Type B pancreatic cell (in vitro differentiated cells): ENCODE measurements around the gene ESRRA. TPM values are rescaled to one million over a fixed set of nuclear protein-coding genes. Genes with fewer than 3 reads are reported as not detected.

ENCODE experiments used
- DNase-seq: peaks from one replicate; pipeline ENCODE4 v3.0.0; 2021; ENCODE audit warnings: mixed read lengths; ENCODE audit not compliant: unreplicated experiment; ENCODE audit errors: extremely low spot score
- H3K27ac Mint-ChIP-seq: 2 replicates; pipeline ENCODE4 v1.8.0; 2021; ENCODE audit warnings: mild to moderate bottlenecking, mixed read lengths
- H3K27me3 Mint-ChIP-seq: 2 replicates; pipeline ENCODE4 v1.8.0; 2021; ENCODE audit warnings: mixed read lengths
- H3K36me3 Mint-ChIP-seq: 2 replicates; pipeline ENCODE4 v1.8.0; 2021; ENCODE audit warnings: mixed read lengths
- H3K4me1 Mint-ChIP-seq: one replicate; pipeline ENCODE4 v1.8.0; 2021; ENCODE audit warnings: mixed read lengths; ENCODE audit not compliant: unreplicated experiment
- H3K4me3 Mint-ChIP-seq: 2 replicates; pipeline ENCODE4 v1.8.0; 2021; ENCODE audit warnings: mild to moderate bottlenecking, mixed read lengths
- H3K9me3 Mint-ChIP-seq: 2 replicates; pipeline ENCODE4 v1.8.0; 2021; ENCODE audit warnings: mixed read lengths
- CTCF ChIP-seq: fragments of 200-600 bp; sonication (generic); conservative IDR thresholded peaks from 2 replicates; pipeline ENCODE4 v1.5.0; 2021; ENCODE audit warnings: antibody characterized with exemption, mild to moderate bottlenecking
- total RNA-seq: library from RNA; stranded (reverse); gene quantifications from 2 replicates; pipeline ENCODE4 v1.2.1, GENCODE V29; 2021; ENCODE audit warnings: low replicate concordance

Gene ESRRA
- total RNA-seq, 1 donor from 2014 or later, result 41.7 TPM

DNA sequence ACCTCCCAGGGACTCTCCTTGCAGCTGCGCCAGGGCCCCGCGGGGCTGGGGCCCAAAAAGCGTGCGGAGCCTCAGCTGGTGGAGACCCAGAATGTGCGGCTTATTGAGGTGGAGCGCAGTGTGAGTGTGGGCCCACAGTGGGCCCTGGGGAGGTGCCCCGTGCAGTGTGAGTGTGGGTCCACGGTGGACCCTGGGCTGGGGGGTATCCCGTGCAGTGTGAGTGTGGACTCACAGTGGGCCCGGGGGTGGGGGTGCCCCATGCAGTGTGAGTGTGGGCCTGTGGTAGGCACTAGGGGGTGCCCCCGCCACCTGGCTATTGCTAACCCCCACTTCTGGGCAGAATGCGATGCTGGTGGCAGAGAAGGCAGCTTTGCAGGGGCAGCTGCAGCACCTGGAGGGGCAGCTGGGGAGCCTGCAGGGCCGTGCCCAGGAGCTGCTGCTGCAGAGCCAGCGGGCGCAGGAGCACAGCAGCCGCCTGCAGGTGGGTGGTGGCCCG lies 45.9 kb downstream of the ESRRA start:
- DNase-seq, result no peak
- no peak for TF ChIP-seq CTCF
- no peaks in the 10 kb centered on the region for H3K36me3 Mint-ChIP-seq
- H3K27ac Mint-ChIP-seq, result no peak overlapping the region
- no peak overlapping the region for H3K4me3 Mint-ChIP-seq
- no peaks in the 10 kb centered on the region for H3K27me3 Mint-ChIP-seq
- H3K4me1 Mint-ChIP-seq, result peaks cover 4% of the 10 kb centered on the region
- no peaks in the 10 kb centered on the region for H3K9me3 Mint-ChIP-seq

DNA sequence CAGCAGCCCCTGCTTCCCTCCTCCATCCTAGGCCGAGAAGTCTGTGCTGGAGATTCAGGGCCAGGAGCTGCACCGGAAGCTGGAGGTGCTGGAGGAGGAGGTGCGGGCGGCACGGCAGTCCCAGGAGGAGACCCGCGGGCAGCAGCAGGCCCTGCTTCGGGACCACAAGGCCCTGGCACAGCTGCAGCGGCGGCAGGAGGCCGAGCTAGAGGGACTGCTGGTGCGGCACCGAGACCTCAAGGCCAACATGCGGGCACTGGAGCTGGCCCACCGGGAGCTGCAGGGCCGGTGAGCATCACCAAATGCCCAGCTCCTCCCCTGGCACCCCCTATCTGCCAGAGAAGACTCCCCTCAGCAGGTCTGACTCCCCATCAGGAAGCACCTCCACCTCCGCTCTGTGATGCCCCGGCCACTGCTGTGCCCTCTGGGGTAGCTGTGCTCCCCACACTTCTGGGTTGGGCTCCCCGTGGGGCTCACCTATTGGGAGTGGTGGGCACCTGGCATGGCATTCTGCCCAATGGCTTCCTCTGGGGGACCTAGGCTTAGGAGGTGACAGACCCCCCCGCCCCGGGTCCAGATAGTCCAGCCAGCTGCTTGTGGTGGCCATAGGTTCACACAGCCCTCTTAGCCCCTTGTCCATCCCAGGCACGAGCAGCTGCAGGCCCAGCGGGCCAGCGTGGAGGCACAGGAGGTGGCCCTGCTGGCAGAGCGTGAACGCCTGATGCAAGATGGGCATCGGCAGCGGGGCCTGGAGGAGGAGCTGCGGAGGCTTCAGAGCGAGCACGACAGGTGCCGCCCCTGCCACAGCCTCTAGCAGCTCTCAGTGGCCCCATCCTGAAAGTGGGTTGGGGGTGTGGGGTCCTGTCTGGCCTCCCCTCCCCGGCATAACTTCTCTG lies 47.0 kb downstream of the ESRRA start:
- DNase-seq, result no peak
- Mint-ChIP-seq H3K27ac (no peak overlapping the region), H3K9me3 (no peaks in the 10 kb centered on the region), H3K4me1 (peaks cover 5% of the 10 kb centered on the region), H3K27me3 (no peaks in the 10 kb centered on the region), H3K4me3 (no peak overlapping the region), H3K36me3 (no peaks in the 10 kb centered on the region)
- TF ChIP-seq CTCF, result no peak

DNA sequence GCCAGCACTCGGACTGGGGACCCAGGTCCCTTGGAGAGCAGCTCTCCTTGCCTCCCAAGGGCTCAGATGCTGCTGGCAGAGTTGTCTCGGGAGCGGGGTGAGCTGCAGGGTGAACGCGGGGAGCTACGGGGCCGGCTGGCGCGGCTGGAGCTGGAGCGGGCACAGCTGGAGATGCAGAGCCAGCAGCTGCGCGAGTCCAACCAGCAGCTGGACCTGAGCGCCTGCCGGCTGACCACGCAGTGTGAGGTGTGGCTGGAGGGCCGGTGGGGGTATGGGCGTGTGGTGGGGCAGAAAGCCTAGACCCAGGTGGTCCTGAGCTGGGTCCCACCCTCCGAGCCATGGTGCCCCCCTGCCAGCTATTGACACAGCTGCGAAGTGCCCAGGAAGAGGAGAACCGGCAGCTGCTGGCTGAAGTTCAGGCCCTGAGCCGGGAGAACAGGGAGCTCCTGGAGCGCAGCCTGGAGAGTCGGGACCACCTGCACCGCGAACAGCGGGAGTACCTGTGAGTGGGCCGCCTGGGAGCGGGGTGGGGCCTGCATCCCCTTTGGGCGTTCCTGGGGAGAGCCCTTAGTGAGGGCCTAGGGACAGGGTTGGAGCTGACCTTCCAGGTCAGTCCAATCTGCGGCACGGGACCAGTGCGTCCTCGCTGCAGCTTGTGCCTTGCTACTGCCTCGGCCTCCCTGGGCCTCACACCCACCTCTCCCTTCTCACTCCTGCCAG lies 47.8 kb downstream of the ESRRA start:
- H3K27me3 Mint-ChIP-seq, result no peaks in the 10 kb centered on the region
- peaks cover 11% of the 10 kb centered on the region for H3K4me1 Mint-ChIP-seq
- H3K27ac Mint-ChIP-seq, result no peak overlapping the region
- no peaks in the 10 kb centered on the region for H3K36me3 Mint-ChIP-seq
- H3K9me3 Mint-ChIP-seq, result no peaks in the 10 kb centered on the region
- H3K4me3 Mint-ChIP-seq, result no peak overlapping the region
- DNase-seq, result no peak
- no peak for TF ChIP-seq CTCF

DNA sequence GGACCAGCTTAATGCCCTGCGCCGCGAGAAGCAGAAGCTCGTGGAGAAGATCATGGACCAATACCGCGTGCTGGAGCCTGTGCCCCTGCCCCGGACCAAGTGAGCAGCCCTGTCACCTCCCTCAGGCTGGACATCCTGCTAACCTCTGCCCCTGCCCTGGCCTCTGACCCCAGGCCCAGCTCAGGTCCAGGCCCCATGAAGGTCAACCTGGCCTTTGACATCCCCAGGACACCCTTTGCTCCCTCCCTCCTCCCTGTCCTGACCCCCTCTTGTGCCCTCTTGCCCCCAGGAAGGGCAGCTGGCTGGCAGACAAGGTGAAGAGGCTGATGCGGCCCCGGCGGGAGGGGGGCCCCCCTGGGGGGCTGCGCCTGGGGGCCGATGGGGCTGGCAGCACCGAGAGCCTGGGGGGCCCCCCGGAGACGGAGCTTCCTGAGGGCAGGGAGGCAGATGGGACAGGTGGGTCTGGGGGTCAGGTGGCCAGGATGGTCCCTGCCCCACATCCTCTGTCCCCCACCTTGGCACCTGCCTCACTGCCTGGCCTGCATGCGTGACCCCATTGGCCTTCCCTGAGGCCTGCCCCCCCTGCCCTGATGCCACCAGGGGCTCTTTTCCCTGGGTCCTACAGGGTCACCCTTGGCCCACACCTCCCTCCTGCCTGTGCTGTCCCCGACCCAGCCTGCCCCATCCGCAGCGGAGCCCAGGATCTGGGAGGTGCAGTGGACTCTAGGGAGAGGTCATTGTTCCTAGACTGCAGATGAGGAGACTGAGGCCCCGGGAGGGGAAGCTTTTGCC lies 48.6 kb downstream of the ESRRA start:
- no peak for DNase-seq
- Mint-ChIP-seq H3K9me3 (no peaks in the 10 kb centered on the region), H3K36me3 (no peaks in the 10 kb centered on the region), H3K27ac (no peak overlapping the region), H3K27me3 (no peaks in the 10 kb centered on the region), H3K4me1 (peaks cover 11% of the 10 kb centered on the region), H3K4me3 (no peak overlapping the region)
- TF ChIP-seq CTCF, result no peak

- Mint-ChIP-seq H3K36me3 (no peaks in the 10 kb centered on the region), H3K9me3 (no peaks in the 10 kb centered on the region), H3K27me3 (no peaks in the 10 kb centered on the region), H3K27ac (peak overlapping the region; percentile 32), H3K4me1 (peaks cover 16% of the 10 kb centered on the region), H3K4me3 (no peak overlapping the region)
- peak; percentile 72 for TF ChIP-seq CTCF
- no peak for DNase-seq
Observed at GRCh38 chr11:64355078-64355940, 50.0 kb downstream of the ESRRA start.
